K562 (cell line): ENCODE data around the gene TP63. TPM values are rescaled to one million over a fixed set of nuclear protein-coding genes. Genes with fewer than 3 reads are reported as not detected.

Source experiments
- ZNF785 ChIP-seq: fragments of 250-450 bp; sonication (Bioruptor Pico); IDR thresholded peaks from 2 replicates; pipeline ENCODE4 v1.4.0; 2020; ENCODE audit warnings: mild to moderate bottlenecking
- ZNF79 ChIP-seq: fragments of 250-450 bp; sonication (Bioruptor Pico); IDR thresholded peaks from 2 replicates; pipeline ENCODE4 v1.4.0; 2020; ENCODE audit warnings: low read depth, mild to moderate bottlenecking, moderate library complexity
- polyA plus RNA-seq, 8 experiments: library from polyadenylated mRNA; depleted of rRNA in 4 of 8; stranded (reverse) in 5 of 8; unstranded in 3 of 8; fragments of >200 nt; fragmentation: Nextera tagmentation in 2 of 8; fragmentation: Illumina TruSeq in 1 of 8; extraction: Ambion mirVana in 2 of 8; extraction: Trizol in 1 of 8; gene quantifications; 2 replicates each; pipeline versions ENCODE4 v1.2.1 to v1.2.3, GENCODE V29; 2011 to 2014; ENCODE audit warnings: inconsistent platforms in 1 of 8, missing spikeins in 1 of 8
- total RNA-seq, 7 experiments: library from RNA; depleted of rRNA in 6 of 7; stranded (reverse); fragments of >200 nt in 6 of 7; fragmentation: Illumina TruSeq in 2 of 7; extraction: Trizol in 2 of 7; gene quantifications; 2 replicates each; pipeline versions ENCODE4 v1.2.1 to v1.2.3, GENCODE V29; 2011 to 2021; ENCODE audit warnings: low replicate concordance in 1 of 7
- TF ChIP-seq, protein P1 (sequence below), 2 experiments: fragments of 450-650 bp; IDR thresholded peaks; 2 replicates each; pipeline ENCODE4 v1.6.1; 2016; ENCODE audit warnings: mild to moderate bottlenecking in 2 of 2, borderline replicate concordance in 1 of 2, low read depth in 1 of 2, moderate library complexity in 1 of 2

TP63 gene
- total and polyA plus RNA-seq, 9 of the 15 experiments (the other 6 are each of a cell fraction or from before 2014, with no cell fraction given), result 0.32 to 1.4 (median 0.50) TPM

DNA sequence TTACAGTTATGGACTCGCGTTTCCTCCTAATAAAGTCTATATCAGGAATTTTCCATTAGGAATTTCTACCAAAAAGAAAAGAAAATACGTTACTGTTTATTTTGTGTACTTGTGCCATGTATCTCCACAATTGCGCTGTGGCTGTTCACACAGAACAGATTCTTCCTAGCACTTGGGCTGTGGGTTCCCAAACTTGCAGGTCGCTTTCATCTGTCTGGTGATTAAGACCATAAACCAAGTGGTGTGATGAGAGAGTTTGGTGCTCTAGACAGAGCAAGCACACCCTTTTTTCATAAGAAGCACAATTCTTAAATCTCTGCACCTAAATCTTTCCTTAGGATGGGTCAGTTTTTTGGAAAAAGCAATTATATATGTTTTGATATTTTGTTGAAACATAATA is 203.3 kb downstream of the TP63 start (continued):
- TF ChIP-seq, protein P1, sequence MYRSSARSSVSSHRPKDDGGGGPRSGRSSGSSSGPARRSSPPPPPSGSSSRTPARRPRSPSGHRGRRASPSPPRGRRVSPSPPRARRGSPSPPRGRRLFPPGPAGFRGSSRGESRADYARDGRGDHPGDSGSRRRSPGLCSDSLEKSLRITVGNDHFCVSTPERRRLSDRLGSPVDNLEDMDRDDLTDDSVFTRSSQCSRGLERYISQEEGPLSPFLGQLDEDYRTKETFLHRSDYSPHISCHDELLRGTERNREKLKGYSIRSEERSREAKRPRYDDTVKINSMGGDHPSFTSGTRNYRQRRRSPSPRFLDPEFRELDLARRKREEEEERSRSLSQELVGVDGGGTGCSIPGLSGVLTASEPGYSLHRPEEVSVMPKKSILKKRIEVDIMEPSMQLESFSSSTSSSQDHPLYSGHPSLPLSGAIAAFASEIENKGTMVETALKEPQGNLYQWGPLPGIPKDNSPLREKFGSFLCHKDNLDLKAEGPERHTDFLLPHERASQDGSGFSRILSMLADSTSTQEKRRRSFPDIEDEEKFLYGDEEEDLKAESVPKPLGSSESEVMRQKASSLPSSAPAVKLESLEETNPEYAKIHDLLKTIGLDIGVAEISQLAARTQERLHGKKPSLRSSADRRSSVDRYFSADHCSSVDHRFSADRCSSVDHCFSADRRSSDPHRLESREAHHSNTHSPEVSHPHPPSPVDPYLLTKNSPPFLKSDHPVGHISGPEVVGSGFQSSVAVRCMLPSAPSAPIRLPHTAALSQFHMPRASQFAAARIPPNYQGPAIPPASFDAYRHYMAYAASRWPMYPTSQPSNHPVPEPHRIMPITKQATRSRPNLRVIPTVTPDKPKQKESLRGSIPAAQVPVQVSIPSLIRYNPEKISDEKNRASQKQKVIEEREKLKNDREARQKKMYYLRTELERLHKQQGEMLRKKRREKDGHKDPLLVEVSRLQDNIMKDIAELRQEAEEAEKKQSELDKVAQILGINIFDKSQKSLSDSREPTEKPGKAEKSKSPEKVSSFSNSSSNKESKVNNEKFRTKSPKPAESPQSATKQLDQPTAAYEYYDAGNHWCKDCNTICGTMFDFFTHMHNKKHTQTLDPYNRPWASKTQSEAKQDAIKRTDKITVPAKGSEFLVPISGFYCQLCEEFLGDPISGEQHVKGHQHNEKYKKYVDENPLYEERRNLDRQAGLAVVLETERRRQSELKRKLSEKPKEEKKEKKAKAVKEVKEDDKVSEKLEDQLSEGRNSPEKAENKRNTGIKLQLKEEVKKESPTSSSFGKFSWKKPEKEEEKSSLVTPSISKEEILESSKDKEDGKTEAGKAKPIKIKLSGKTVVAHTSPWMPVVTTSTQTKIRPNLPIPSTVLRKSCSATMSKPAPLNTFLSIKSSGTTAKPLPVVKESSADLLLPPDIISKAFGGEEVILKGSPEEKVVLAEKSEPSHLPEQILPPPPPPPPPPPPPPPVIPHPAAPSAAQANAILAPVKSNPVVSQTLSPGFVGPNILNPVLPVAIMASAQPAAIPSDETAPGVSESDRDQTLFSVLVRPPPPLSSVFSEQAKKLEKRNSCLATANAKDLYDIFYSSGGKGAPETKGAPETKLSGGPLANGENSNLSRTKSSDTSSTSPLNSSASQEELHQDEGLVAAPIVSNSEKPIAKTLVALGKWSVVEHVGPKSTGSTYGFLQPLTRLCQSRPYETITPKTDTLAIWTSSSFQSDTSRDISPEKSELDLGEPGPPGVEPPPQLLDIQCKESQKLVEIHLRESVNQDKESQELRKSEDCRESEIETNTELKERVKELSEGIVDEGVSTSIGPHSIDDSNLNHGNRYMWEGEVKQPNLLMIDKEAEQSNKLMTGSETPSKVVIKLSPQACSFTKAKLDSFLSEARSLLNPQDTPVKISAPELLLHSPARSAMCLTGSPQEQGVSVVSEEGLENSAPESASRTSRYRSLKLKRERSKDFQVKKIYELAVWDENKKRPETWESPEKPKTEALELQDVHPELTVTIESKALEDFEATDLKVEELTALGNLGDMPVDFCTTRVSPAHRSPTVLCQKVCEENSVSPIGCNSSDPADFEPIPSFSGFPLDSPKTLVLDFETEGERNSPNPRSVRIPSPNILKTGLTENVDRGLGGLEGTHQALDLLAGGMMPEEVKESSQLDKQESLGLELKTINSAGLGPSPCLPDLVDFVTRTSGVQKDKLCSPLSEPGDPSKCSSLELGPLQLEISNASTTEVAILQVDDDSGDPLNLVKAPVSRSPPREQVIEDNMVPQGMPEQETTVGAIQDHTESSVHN (IDR thresholded peaks at IDR 0.05; ENCODE audit: borderline replicate concordance in 1 of 2, low read depth in 1 of 2), result no peak
- TF ChIP-seq ZNF785 (CRISPR knock-in tag), result no peak
- no peak for TF ChIP-seq ZNF79 (CRISPR knock-in tag)
